NCI-H1048 (cell line): ENCODE measurements around the gene EYS.
A peak's percentile ranks its signal among the peaks of the same experiment; 100 is the strongest.

ENCODE experiments used
- DNase-seq: peaks from one replicate; lab custom pipeline; 2025; lab: John Stamatoyannopoulos, UW

The EYS gene

GRCh38 chr6:64123761-64124633, 1583.0 kb downstream of the EYS start:
- no peak for DNase-seq

GRCh38 chr6:64122712-64123375, 1584.2 kb downstream of the EYS start:
- no peak for DNase-seq

- DNase-seq: no peak
Observed at GRCh38 chr6:64121011-64121565, 1585.9 kb downstream of the EYS start.

- peak; percentile 51 for DNase-seq
Observed at GRCh38 chr6:64113704-64114103, 1593.3 kb downstream of the EYS start.

GRCh38 chr6:64104051-64104450, 1603.0 kb downstream of the EYS start:
- DNase-seq: no peak

- no peak for DNase-seq
Observed at GRCh38 chr6:64103480-64103879, 1603.5 kb downstream of the EYS start.

- no peak for DNase-seq
Observed at GRCh38 chr6:64100702-64101303, 1606.2 kb downstream of the EYS start.

GRCh38 chr6:64090352-64090751, 1616.7 kb downstream of the EYS start:
- no peak for DNase-seq

GRCh38 chr6:64085126-64085525, 1621.9 kb downstream of the EYS start:
- no peak for DNase-seq

- no peak for DNase-seq
Observed at GRCh38 chr6:64084185-64084663, 1622.8 kb downstream of the EYS start.

GRCh38 chr6:64083261-64083660, 1623.8 kb downstream of the EYS start:
- no peak for DNase-seq

- no peak for DNase-seq
Observed at GRCh38 chr6:64081453-64081852, 1625.6 kb downstream of the EYS start.

GRCh38 chr6:64074981-64075380, 1632.0 kb downstream of the EYS start:
- no peak for DNase-seq

GRCh38 chr6:64072686-64073085, 1634.3 kb downstream of the EYS start:
- no peak for DNase-seq

GRCh38 chr6:64064919-64065318, 1642.1 kb downstream of the EYS start:
- DNase-seq: no peak

- DNase-seq: no peak
Observed at GRCh38 chr6:64062960-64063683, 1643.9 kb downstream of the EYS start.

- no peak for DNase-seq
Observed at GRCh38 chr6:64054861-64055260, 1652.2 kb downstream of the EYS start.

- no peak for DNase-seq
Observed at GRCh38 chr6:64050590-64050989, 1656.4 kb downstream of the EYS start.

GRCh38 chr6:64049736-64050135, 1657.3 kb downstream of the EYS start:
- DNase-seq: no peak

GRCh38 chr6:64046746-64047208, 1660.2 kb downstream of the EYS start:
- DNase-seq: no peak

GRCh38 chr6:64041373-64041772, 1665.7 kb downstream of the EYS start:
- no peak for DNase-seq

- no peak for DNase-seq
Observed at GRCh38 chr6:64040113-64040512, 1666.9 kb downstream of the EYS start.
